ENCODE data around the gene CCDC136. TPM values are rescaled to one million over a fixed set of nuclear protein-coding genes. Genes with fewer than 3 reads are reported as not detected.

CCDC136 gene
- total RNA-seq, 4 donors from 2014 or later: 4.5 to 12.4 (median 7.2) TPM

DNA sequence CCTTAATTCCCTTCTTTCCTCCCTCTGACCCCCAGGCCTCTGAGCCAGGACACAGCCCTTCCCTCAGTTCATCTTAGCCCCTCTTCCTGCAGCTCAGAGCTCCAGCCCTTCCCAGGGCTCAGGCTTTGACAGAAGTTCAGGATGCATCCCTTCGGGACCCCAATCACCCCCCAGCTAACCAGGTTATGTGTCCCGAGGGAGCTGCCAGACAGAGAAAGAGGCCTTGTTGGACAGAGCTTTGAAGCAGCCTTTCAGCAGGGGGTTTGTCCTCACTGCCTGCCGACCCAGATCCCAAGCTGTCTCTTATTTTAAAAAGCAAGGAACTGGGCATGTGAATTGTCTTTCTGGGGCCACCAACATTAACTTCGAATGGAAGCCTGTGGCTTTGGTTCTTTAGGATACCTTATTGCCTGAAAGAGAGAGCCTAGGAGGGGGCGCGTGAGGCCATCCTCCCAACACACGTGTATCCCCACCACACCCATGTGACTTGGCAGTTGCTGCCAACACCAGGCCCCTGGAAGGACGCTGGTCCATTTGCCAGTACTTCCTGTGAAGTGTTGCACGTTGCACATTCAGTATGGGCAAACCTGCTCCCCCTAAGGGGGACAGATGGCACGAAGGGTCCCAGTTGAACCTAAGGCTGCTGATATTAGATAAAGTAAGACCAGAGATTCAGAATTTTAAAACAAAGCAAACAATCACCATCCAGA, 858 bp downstream of the CCDC136 start:
- H3K36me3 ChIP-seq: no peaks in the 10 kb centered on the region
- no peak overlapping the region for H3K4me3 ChIP-seq
- TF ChIP-seq POLR2A (IDR thresholded peaks at IDR 0.05): no peak
- TF ChIP-seq, protein P1, sequence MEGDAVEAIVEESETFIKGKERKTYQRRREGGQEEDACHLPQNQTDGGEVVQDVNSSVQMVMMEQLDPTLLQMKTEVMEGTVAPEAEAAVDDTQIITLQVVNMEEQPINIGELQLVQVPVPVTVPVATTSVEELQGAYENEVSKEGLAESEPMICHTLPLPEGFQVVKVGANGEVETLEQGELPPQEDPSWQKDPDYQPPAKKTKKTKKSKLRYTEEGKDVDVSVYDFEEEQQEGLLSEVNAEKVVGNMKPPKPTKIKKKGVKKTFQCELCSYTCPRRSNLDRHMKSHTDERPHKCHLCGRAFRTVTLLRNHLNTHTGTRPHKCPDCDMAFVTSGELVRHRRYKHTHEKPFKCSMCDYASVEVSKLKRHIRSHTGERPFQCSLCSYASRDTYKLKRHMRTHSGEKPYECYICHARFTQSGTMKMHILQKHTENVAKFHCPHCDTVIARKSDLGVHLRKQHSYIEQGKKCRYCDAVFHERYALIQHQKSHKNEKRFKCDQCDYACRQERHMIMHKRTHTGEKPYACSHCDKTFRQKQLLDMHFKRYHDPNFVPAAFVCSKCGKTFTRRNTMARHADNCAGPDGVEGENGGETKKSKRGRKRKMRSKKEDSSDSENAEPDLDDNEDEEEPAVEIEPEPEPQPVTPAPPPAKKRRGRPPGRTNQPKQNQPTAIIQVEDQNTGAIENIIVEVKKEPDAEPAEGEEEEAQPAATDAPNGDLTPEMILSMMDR (IDR thresholded peaks at IDR 0.05): no peak
- TF ChIP-seq EP300 (IDR thresholded peaks at IDR 0.05): no peak
- 49 to 55% methylated on average over 10 of the region's 10 CpGs for WGBS, 2 donors
- H3K27ac ChIP-seq: no peak overlapping the region
- H3K27me3 ChIP-seq: peaks cover 0 to 8% of the 10 kb centered on the region in 2 donors
- DNase-seq (ENCODE audit: low spot score in 2 of 2): no peak
- no peaks in the 10 kb centered on the region for H3K9me3 ChIP-seq
- H3K4me1 ChIP-seq: peaks cover 0 to 25% (median 9%) of the 10 kb centered on the region in 4 donors

DNA sequence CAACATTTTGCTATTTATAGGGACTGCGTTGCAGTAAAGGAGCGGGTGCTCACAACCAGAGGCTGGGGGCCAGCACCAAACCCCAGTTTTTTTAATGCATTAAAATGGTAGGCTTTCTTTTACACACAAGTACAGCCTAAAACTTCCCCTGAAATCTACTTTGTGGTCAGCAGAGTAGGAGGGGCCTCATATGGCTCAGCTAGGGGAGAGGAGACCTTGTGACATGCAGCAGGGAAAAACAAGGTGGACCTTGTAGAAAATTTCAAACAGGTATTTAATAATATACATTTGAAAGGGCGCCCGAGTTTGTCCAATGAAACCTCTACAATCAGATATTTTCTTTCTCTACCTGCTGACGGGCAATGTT, 1.4 kb downstream of the CCDC136 start:
- no peaks in the 10 kb centered on the region for H3K9me3 ChIP-seq
- H3K36me3 ChIP-seq: no peaks in the 10 kb centered on the region
- H3K4me3 ChIP-seq: no peak overlapping the region
- DNase-seq (ENCODE audit: low spot score in 2 of 2): no peak
- H3K4me1 ChIP-seq: peaks cover 0 to 25% (median 9%) of the 10 kb centered on the region in 4 donors
- no peak for TF ChIP-seq POLR2A (IDR thresholded peaks at IDR 0.05)
- TF ChIP-seq EP300 (IDR thresholded peaks at IDR 0.05): no peak
- TF ChIP-seq, protein P1 (IDR thresholded peaks at IDR 0.05): no peak
- 94% methylated on average over 5 of the region's 5 CpGs for WGBS, 2 donors
- H3K27me3 ChIP-seq: peaks cover 0 to 8% of the 10 kb centered on the region in 2 donors
- no peak overlapping the region for H3K27ac ChIP-seq

DNA sequence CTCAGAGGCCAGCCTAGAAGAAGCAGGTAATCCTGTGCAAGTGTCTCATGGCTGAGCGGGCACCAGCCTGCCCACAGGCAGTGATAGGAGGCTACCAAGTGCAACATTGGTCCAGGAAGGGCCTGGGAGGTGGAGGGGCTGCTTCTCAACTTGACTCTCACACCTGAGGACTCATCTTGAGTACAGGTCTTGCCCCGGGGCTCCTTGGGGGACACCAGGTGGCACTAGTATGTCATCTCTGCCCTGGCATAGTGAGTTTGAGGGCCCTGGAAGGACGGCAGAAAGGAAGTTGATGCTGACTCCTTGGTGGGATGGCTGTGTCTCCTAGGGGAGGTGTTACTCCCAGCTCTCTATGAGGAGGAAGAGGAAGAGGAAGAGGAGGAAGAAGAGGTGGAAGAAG, 2.3 kb downstream of the CCDC136 start:
- peaks cover 0 to 8% of the 10 kb centered on the region in 2 donors for H3K27me3 ChIP-seq
- H3K36me3 ChIP-seq: no peaks in the 10 kb centered on the region
- no peak overlapping the region for H3K4me3 ChIP-seq
- 67 to 71% methylated on average over 3 of the region's 3 CpGs for WGBS, 2 donors
- no peak overlapping the region for H3K27ac ChIP-seq
- no peaks in the 10 kb centered on the region for H3K9me3 ChIP-seq
- H3K4me1 ChIP-seq: peaks cover 0 to 25% (median 9%) of the 10 kb centered on the region in 4 donors
- no peak for TF ChIP-seq POLR2A (IDR thresholded peaks at IDR 0.05)
- TF ChIP-seq, protein P1 (IDR thresholded peaks at IDR 0.05): no peak
- no peak for TF ChIP-seq EP300 (IDR thresholded peaks at IDR 0.05)
- no peak for DNase-seq (ENCODE audit: low spot score in 2 of 2)

DNA sequence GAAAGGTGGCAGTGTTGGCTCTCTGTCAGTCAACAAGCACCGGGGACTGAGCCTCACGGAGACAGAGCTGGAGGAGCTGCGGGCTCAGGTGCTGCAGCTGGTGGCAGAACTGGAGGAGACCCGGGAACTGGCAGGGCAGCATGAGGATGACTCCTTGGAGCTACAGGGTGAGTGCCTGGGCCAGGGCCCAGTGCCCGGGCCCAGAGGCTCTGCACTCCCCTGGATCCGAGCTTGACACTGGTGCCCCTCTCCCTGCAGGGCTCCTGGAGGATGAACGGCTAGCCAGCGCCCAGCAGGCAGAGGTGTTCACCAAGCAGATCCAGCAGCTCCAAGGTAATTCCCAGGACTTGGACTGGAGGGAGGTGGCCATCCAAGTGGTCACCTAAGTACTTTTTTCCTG, 2.7 kb downstream of the CCDC136 start:
- WGBS, 2 donors: 93% methylated on average over 8 of the region's 8 CpGs
- TF ChIP-seq POLR2A (IDR thresholded peaks at IDR 0.05) (no peak), EP300 (IDR thresholded peaks at IDR 0.05) (no peak)
- TF ChIP-seq, protein P1 (IDR thresholded peaks at IDR 0.05): no peak
- no peak for DNase-seq (ENCODE audit: low spot score in 2 of 2)

DNA sequence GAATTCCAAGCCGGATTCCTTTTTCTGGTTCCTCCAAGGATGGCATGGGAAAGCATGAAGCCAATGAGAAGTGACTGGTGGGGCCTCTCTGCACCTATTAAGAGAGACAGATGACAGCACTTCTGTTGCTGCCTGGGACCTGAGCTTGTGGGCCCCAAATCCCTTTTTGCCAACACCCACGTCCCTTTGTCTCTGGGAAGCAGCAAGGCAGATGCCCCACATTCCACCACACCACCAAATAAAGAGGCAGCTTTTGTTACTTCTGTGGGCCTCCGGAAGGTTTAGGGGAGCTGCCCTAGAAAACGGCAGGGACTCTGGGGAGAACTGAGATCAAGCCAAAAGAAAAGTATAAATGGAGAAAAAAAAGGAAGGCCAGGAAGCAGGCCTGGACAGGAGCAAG, 3.4 kb downstream of the CCDC136 start:
- no peaks in the 10 kb centered on the region for H3K36me3 ChIP-seq
- H3K27me3 ChIP-seq: peaks cover 0 to 8% of the 10 kb centered on the region in 2 donors
- no peak overlapping the region for H3K4me3 ChIP-seq
- H3K4me1 ChIP-seq: peaks cover 0 to 23% (median 9%) of the 10 kb centered on the region in 4 donors
- no peak for DNase-seq (ENCODE audit: low spot score in 2 of 2)
- WGBS, 2 donors: 59 to 76% methylated on average over 4 of the region's 4 CpGs
- no peak overlapping the region for H3K27ac ChIP-seq
- TF ChIP-seq, protein P1 (IDR thresholded peaks at IDR 0.05): no peak
- TF ChIP-seq POLR2A (IDR thresholded peaks at IDR 0.05): no peak
- TF ChIP-seq EP300 (IDR thresholded peaks at IDR 0.05): no peak
- no peaks in the 10 kb centered on the region for H3K9me3 ChIP-seq

More for the DNA sequence above, 2.7 kb downstream of the CCDC136 start:
- Histone ChIP-seq H3K9me3 (no peaks in the 10 kb centered on the region), H3K27ac (no peak overlapping the region), H3K27me3 (peaks cover 0 to 8% of the 10 kb centered on the region in 2 donors), H3K36me3 (no peaks in the 10 kb centered on the region), H3K4me1 (peaks cover 0 to 25% (median 9%) of the 10 kb centered on the region in 4 donors), H3K4me3 (no peak overlapping the region)

Measured in tibial nerve (tissue), 4 donors.